Measurements from ENCODE around the gene ZMIZ1.
A peak's percentile ranks its signal among the peaks of the same experiment; 100 is the strongest.

DNA sequence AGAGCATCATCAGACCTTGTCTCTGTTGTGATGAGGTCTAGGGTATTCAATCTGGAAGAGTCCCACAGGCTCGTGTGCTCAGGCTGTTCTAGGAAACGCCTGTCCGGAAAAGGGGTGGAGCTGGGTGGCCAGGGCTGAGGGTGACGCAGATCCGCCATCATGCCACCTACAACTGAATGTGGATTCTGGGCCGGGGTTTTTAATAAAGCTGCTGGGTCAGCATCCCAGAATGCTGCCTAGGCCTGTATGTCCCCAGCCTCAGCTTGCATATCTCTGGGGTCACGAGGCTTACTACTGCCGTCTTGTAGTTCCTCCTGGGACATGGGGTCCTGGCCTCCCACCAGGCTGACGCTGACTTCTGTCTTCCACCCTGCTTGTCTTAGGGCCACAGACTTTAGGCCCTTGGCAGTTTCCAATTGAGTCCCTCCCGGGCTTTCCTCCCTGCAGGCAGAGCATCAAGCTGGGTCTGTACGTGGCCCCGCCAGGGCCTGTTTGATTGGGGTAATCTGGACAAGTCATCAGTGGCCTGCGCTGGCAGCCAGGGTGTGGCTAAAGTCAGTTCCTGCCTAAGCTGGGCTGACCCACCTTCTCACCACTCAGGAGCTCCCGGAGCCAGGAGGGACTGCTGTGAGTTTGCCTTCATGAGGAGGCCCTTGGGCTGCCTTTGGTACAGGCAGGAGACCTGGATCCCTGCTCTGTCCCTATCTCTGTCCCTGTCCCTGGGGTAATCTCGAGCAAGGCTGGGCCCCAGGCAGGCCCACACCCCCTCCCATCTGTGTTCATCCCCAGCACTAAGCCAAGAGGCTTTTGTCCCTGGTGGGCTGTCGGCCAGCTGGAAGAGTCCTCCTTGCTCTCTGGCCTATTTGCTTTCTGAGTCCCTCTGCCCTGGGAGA is 79.9 kb downstream of the ZMIZ1 start:
- TF ChIP-seq, protein P1, sequence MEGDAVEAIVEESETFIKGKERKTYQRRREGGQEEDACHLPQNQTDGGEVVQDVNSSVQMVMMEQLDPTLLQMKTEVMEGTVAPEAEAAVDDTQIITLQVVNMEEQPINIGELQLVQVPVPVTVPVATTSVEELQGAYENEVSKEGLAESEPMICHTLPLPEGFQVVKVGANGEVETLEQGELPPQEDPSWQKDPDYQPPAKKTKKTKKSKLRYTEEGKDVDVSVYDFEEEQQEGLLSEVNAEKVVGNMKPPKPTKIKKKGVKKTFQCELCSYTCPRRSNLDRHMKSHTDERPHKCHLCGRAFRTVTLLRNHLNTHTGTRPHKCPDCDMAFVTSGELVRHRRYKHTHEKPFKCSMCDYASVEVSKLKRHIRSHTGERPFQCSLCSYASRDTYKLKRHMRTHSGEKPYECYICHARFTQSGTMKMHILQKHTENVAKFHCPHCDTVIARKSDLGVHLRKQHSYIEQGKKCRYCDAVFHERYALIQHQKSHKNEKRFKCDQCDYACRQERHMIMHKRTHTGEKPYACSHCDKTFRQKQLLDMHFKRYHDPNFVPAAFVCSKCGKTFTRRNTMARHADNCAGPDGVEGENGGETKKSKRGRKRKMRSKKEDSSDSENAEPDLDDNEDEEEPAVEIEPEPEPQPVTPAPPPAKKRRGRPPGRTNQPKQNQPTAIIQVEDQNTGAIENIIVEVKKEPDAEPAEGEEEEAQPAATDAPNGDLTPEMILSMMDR (IDR thresholded peaks at IDR 0.05) = no peak
- peak; percentile 75 to 77 for TF ChIP-seq EP300 (IDR thresholded peaks at IDR 0.05)
